Esophagus mucosa (tissue), 1 donor: ENCODE data around the gene TRIM15. TPM values are rescaled to one million over a fixed set of nuclear protein-coding genes. Genes with fewer than 3 reads are reported as not detected.
"Not testable (repeated sequence)": the region's sequence is repeated elsewhere in the genome, so short reads cannot be mapped to it uniquely, and the experiment has no call there.

ENCODE experiments used
- ATAC-seq: fragments of 200-7000 bp; cut with Tn5 transposase; one replicate; pipeline ENCODE4 v1.9.1; 2020
- total RNA-seq: library from RNA; stranded (reverse); gene quantifications from one replicate; pipeline ENCODE4 v1.2.4, GENCODE V29; 2023
- donor health status: DM: yes; HTN: yes; CAD: no.

TRIM15 gene
- total RNA-seq, 1 donor from 2014 or later = not detected

GRCh38 chr6:30200551-30201281 is 37.4 kb downstream of the TRIM15 start:
- ATAC-seq = no peak

DNA sequence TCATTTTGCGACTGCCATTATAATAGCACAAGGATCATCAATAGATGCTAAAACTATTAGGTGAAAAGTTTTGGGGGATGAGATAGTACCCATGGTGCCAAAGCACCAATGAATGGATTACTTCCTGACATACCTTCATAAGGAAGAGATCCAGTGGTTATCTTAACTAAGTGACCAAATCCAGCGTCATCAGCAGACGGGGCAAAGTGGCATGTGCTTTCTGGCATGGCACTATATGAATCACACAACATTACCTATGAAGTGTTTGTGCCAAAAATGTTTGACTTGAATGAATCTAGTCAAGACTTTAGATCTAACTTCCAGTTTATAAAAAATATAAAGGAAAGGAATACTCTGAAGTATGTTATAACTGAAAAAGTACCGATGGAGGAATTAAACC is 39.0 kb downstream of the TRIM15 start:
- ATAC-seq = peak; percentile 47

DNA sequence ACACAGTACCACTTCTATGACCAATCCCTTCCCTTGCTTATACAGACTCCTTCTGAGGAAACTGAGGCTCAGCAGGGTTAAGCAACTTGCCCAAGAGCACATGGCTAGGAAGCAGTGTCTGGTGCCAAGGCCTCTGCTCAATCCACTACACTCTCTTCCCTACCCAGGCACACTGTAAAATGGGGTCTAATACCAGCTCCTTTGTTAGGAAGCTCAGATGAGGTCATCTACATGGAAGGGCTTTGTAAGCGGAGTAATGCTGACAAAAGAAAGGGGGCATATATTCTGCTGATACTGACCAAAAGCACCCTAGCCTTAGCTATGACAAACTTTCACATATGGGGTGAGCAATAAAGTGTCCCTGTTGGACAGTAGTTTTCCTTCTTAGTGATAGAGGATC is 40.8 kb downstream of the TRIM15 start:
- no peak for ATAC-seq

DNA sequence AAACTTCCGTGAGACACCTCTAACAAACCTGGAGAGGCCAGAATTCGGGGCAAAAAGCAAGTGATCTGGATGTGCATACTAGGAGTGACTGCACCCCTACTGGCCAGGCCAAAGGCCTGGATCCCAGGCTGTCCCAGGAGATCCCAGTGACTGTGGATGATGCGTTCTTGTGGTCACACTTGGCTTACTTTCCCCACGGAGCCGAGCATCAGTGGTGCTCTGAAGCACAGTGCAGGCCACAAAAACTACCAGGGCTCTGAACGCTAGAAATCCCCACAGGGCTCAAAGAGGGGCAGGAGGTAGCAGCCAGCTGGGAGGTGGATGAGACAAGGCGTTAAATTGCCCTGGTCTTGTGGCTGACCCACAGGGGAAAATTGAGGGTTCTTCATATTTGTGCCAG is 42.8 kb downstream of the TRIM15 start:
- no peak for ATAC-seq

DNA sequence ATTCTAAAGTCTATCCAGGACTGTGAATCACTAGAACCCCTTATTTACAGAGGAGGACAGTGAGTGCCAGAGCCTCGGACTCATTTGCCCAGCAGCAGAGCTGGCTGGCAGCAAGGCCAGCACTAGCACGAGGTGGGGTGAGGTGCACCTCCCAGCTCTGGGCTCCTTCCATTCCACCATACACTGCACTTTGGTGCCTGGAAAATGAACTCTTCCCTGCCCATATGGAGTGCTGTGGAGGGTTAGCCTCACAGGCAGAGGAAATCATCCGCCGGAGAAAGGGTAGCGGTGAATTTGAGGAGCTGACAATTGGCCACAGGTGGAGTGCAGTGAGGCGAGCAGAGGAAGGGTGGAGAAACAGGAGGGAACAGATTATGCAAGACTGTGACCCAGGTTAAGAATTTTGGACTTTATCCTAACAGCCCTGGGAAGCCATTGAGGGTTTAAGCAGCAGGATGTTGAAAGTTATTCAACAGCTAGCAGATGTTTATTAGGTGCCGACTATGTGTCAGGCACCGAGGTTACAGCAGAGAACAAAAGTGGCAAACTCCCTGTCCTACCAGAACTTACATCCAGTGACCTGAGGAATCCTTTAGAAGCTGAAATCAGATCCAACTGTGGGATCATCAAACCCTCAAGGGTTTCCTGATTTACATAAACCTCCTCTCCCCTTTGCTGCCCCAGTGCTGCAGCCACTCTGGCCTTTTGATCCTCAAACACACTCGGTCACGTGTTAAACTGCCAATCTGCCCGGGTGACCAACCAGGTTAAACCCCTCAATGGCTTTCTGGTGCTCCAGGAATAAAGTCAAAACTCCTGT is 43.7 kb downstream of the TRIM15 start:
- ATAC-seq = peak; percentile 83

DNA sequence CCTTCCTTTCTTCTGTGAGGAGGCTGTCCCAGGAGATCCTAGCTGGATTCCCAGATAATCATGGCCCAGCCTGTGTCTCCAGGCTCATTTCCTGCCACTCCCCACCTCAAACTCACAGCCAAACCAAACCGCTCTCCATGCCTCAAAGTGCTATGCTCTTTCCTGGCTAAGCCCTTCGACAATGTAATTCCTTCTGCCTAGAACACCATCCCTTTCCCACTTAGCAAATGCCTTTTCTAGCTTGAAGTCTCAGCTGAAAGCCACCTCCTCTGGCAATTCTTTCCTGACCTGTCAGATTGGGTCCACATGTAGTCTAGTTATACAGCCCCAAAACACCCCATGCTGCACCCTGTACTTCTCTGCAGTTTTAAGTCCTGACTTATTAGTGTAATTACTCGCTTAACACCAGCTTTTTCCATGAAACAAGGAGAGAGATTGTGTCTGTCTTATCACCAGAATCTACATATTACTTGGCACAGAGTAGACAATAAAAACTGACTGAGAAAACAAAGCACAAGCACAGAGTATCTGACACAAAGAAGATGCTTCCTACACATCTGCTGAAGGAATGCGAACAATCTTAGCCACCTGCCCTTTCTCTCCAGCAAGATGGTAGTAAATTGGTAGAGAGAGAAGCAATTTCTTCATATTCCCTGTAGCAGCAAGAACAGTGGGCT is 44.4 kb downstream of the TRIM15 start:
- ATAC-seq = peak; percentile 40

DNA sequence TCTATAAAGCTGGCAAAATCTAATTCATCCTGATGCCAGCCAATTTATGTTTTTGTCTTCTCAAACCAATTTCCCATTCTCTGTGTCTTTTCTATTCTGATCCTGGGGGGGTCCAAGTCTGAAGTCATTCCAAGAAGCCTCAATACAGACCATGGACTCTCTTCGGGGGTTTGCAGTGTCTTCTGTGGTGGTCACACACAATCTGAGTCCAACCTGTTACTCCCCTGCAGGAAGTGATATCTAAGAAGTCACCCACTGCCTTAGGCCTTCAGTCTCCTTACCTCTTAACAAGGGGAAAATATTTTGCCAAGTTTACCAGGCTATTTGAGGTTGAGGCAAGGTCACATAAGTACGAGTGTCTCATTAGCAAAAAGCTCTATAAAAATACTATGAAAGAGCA is 48.0 kb downstream of the TRIM15 start:
- ATAC-seq = no peak

DNA sequence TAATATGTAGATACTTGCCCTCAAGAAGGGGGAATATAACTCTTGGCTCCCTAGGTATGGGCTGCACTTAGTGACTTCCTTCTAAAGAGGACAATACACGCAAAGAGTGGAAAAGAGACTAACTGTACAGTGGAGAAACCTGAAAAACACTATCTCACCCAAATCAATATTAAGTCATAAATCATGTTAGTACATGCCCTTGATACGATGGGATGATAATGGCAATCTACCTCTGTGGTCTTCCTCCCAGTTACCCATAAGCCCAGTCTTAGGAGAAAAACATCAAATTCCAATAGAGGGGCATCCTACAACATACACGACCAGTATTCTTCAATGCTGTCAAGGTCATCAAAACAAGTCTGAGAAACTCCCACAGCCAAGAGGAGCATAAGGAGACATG is 48.6 kb downstream of the TRIM15 start:
- no peak for ATAC-seq

GRCh38 chr6:30212865-30213666 is 49.7 kb downstream of the TRIM15 start, which contains the start of gene TRIM26:
TRIM26 (minus strand) TSS chr6:30213406; CDS start chr6:30199103, 14,303 bp downstream.
- peak; percentile 94 for ATAC-seq

GRCh38 chr6:30213667-30213956 is 50.3 kb downstream of the TRIM15 start:
- ATAC-seq = no peak

- peak; percentile 82 for ATAC-seq
Measured at GRCh38 chr6:30213957-30214656, 50.8 kb downstream of the TRIM15 start.

DNA sequence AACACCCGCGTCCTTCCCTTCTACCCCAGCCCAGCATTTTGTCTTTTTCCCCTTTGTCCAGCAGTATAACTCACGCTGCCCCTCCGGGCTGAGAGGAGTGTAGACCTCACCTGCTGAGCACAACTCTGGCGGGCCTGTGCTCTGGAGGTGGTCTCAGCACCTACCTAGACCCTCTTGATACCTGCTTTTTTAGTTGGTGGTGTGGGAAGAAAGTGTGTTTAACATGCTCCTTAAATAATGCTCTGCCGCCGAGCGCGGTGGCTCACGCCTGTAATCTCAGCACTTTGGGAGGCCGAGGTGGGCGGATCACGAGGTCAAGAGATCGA is 51.3 kb downstream of the TRIM15 start:
- ATAC-seq = no peak

DNA sequence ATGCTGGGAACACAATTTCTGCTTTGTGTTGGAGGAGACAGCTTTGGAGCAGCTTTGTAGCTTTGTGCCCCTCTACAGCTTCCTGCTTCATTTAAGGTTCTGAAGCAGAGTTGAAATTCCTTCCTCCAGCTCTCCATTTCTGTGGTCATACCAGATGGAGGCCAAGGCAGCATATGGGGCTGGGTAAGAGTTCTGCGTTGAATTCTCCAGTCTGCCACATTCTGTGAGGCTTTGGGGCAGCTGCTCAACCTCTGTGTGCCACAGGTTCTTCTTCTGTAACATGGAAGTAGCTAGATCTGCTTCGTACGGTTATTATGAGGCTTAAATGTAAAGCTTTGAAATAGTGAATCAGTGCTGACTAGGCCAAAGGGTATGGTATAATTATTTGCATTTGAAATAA is 52.8 kb downstream of the TRIM15 start:
- no peak for ATAC-seq

- peak; percentile 64 for ATAC-seq
Measured at GRCh38 chr6:30219244-30219643, 55.9 kb downstream of the TRIM15 start.

GRCh38 chr6:30221395-30221794 is 58.0 kb downstream of the TRIM15 start:
- not testable (repeated sequence) for ATAC-seq

DNA sequence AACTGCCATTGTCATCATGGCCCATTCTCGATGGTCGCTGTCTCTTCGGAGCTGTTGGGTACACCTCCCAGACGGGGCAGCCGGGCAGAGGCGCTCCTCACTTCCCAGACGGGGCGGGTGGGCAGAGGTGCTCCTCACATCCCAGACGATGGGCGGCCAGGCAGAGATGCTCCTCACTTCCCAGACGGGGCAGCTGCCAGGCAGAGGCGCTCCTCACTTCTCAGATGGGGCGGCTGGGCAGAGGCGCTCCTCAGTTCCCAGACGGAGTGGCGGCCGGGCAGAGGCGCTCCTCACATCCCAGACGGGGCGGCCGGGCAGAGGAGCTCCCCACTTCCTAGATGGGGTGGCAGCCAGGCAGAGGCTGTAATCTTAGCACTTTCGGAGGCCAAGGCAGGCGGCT is 58.6 kb downstream of the TRIM15 start:
- not testable (repeated sequence) for ATAC-seq

Other genes with a start within 250 kb of the TRIM15 start
- gene HLA-A, start 221.0 kb upstream of the TRIM15 start, total RNA-seq = 100 TPM
- gene POLR1H, start 102.3 kb upstream of the TRIM15 start, total RNA-seq = 33.1 TPM
- 46.3 TPM for gene PPP1R11, start 96.3 kb upstream of the TRIM15 start, total RNA-seq
- gene RNF39, start 87.8 kb upstream of the TRIM15 start, total RNA-seq = 2.6 TPM
- 0.20 TPM for gene TRIM31, start 50.5 kb upstream of the TRIM15 start, total RNA-seq
- not detected for gene TRIM40, start 27.4 kb upstream of the TRIM15 start, total RNA-seq
- gene TRIM10, start 2.3 kb upstream of the TRIM15 start, total RNA-seq = not detected
- 48.3 TPM for gene TRIM26, start 49.9 kb downstream of the TRIM15 start, total RNA-seq
- 9.6 TPM for gene TRIM39, start 163.4 kb downstream of the TRIM15 start, total RNA-seq
- 46.0 TPM for gene RPP21, start 181.6 kb downstream of the TRIM15 start, total RNA-seq